ENCODE results near the gene CTSC.

DNA sequence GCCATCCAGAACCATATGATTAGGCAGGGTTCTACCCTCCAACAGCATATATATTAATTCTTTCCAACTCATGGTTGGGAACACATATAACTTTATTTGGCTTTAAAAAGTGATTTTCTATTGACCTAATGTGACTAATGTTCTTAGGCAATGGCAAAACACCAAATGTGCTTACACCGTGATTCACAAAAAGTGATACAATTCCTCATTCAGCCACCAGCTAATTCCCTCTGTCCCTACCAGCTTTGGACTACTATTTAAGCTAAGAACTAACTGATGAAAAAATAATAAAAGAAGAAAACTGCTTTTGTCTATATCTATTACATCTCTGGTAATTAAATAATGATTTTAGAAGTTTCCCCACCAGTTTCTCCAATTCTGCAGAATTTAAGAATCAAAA is 4.7 kb downstream of the CTSC start:
- TF ChIP-seq, protein P1, sequence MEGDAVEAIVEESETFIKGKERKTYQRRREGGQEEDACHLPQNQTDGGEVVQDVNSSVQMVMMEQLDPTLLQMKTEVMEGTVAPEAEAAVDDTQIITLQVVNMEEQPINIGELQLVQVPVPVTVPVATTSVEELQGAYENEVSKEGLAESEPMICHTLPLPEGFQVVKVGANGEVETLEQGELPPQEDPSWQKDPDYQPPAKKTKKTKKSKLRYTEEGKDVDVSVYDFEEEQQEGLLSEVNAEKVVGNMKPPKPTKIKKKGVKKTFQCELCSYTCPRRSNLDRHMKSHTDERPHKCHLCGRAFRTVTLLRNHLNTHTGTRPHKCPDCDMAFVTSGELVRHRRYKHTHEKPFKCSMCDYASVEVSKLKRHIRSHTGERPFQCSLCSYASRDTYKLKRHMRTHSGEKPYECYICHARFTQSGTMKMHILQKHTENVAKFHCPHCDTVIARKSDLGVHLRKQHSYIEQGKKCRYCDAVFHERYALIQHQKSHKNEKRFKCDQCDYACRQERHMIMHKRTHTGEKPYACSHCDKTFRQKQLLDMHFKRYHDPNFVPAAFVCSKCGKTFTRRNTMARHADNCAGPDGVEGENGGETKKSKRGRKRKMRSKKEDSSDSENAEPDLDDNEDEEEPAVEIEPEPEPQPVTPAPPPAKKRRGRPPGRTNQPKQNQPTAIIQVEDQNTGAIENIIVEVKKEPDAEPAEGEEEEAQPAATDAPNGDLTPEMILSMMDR (IDR thresholded peaks at IDR 0.05): no peak
- TF ChIP-seq, protein P2, sequence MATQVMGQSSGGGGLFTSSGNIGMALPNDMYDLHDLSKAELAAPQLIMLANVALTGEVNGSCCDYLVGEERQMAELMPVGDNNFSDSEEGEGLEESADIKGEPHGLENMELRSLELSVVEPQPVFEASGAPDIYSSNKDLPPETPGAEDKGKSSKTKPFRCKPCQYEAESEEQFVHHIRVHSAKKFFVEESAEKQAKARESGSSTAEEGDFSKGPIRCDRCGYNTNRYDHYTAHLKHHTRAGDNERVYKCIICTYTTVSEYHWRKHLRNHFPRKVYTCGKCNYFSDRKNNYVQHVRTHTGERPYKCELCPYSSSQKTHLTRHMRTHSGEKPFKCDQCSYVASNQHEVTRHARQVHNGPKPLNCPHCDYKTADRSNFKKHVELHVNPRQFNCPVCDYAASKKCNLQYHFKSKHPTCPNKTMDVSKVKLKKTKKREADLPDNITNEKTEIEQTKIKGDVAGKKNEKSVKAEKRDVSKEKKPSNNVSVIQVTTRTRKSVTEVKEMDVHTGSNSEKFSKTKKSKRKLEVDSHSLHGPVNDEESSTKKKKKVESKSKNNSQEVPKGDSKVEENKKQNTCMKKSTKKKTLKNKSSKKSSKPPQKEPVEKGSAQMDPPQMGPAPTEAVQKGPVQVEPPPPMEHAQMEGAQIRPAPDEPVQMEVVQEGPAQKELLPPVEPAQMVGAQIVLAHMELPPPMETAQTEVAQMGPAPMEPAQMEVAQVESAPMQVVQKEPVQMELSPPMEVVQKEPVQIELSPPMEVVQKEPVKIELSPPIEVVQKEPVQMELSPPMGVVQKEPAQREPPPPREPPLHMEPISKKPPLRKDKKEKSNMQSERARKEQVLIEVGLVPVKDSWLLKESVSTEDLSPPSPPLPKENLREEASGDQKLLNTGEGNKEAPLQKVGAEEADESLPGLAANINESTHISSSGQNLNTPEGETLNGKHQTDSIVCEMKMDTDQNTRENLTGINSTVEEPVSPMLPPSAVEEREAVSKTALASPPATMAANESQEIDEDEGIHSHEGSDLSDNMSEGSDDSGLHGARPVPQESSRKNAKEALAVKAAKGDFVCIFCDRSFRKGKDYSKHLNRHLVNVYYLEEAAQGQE (IDR thresholded peaks at IDR 0.05; ENCODE audit: insufficient read depth in 1 of 2, low read depth in 2 of 2, low read length in 1 of 2): no peak
- TF ChIP-seq TCF7L2 (IDR thresholded peaks at IDR 0.05; ENCODE audit: low read depth, low read length) (no peak), POLR2AphosphoS5 (IDR thresholded peaks at IDR 0.05; ENCODE audit: low read depth, low read length) (no peak)
